Non-pigmented ciliary epithelial cell (primary cell): ENCODE measurements around the gene UBN2.

Experiments used
- DNase-seq: peaks from one replicate; pipeline ENCODE4 v3.0.0-alpha.2; 2010; ENCODE audit warnings: low read depth

UBN2 gene

GRCh38 chr7:139354729-139355128 is 123.7 kb downstream of the UBN2 start:
- DNase-seq: no peak

DNA sequence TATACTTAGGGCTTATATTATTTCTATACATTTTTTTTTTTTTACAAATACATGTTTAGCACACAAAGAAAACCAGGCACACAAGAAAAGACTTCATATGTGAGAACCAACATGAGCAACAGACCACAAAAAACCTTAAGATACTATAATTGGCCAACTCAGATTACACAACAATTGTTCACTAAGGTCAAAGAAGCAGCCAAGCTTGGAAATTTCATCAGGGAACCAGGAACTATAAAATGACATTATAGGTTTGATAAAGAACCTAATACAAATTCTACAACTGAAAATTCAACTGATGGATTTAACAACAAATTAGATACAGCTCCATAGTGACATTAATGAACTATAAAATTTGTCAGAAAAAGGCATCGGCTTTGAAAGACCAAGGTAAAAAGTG is 124.3 kb downstream of the UBN2 start:
- no peak for DNase-seq
